OCI-LY7 (cell line): ENCODE measurements around the gene CERK.
"Not testable (repeated sequence)": the region's sequence is repeated elsewhere in the genome, so short reads cannot be mapped to it uniquely, and the experiment has no call there.

ENCODE experiments used
- EZH2phosphoT487 ChIP-seq: fragments of 200-600 bp; sonication (generic); IDR thresholded peaks from 2 replicates; pipeline ENCODE4 v1.6.1; 2018; ENCODE audit warnings: low read depth, borderline replicate concordance, mild to moderate bottlenecking, mixed run types, antibody characterized with exemption, low read length, moderate library complexity, mixed read lengths
- TF ChIP-seq, protein P1 (sequence below): fragments of 200-600 bp; sonication (generic); conservative IDR thresholded peaks from 2 replicates; pipeline ENCODE4 v1.5.1; 2014; ENCODE audit warnings: mild to moderate bottlenecking, antibody characterized with exemption, low read length, moderate library complexity, mixed read lengths

DNA sequence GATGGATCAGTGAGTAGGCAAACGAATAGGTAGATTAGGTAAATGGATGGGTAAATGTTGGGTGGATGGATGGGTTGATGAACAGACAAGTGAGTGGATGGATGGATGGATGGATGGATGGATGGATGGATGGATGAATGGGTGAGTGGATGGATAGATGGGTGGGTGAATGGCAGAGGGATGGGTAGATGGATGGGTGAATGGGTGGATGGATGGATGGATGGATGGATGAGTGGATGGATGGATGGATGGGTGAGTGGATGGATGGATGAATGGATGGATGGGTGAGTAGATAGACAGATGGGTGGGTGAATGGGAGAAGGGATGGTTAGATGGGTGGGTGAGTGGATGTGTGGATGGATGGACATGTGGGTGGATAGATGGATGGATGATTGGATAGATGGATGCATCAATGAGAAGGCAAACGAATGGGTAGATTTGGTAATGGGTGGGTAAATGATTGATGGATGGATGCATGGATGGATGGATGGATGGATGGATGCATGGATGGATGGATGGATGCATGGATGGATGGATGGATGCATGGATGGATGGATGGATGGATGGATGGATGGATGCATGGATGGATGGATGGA, 89.7 kb downstream of the CERK start:
- TF ChIP-seq, protein P1, sequence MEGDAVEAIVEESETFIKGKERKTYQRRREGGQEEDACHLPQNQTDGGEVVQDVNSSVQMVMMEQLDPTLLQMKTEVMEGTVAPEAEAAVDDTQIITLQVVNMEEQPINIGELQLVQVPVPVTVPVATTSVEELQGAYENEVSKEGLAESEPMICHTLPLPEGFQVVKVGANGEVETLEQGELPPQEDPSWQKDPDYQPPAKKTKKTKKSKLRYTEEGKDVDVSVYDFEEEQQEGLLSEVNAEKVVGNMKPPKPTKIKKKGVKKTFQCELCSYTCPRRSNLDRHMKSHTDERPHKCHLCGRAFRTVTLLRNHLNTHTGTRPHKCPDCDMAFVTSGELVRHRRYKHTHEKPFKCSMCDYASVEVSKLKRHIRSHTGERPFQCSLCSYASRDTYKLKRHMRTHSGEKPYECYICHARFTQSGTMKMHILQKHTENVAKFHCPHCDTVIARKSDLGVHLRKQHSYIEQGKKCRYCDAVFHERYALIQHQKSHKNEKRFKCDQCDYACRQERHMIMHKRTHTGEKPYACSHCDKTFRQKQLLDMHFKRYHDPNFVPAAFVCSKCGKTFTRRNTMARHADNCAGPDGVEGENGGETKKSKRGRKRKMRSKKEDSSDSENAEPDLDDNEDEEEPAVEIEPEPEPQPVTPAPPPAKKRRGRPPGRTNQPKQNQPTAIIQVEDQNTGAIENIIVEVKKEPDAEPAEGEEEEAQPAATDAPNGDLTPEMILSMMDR, result not testable (repeated sequence)
- TF ChIP-seq EZH2phosphoT487, result not testable (repeated sequence)
